Upper lobe of left lung (tissue), 6 donors: ENCODE measurements around the gene TACSTD2. TPM values are rescaled to one million over a fixed set of nuclear protein-coding genes. Genes with fewer than 3 reads are reported as not detected.

Experiments
- ATAC-seq, 2 donors: fragments of 200-7000 bp; cut with Tn5 transposase; one replicate each; pipeline ENCODE4 v1.9.1; 2022; ENCODE audit warnings: mild to moderate bottlenecking in 2 of 2, moderate library complexity in 2 of 2; ENCODE audit not compliant: low FRiP score in 2 of 2
- DNase-seq, 2 donors: peaks; one replicate each; pipeline ENCODE4 v3.0.0-alpha.2; 2019 to 2020
- H3K27ac ChIP-seq, 4 donors: fragments of 200-600 bp; sonication (generic); one replicate each; pipeline ENCODE4 v1.5.1; 2016 to 2019
- H3K27me3 ChIP-seq, 4 donors: fragments of 200-600 bp; sonication (generic); one replicate each; pipeline ENCODE4 v1.5.1; 2017 to 2019
- H3K36me3 ChIP-seq, 4 donors: fragments of 200-600 bp; sonication (generic); one replicate each; pipeline ENCODE4 v1.5.1; 2016 to 2019
- H3K4me1 ChIP-seq, 4 donors: fragments of 200-600 bp; sonication (generic); one replicate each; pipeline ENCODE4 v1.5.1; 2018 to 2019
- H3K4me3 ChIP-seq, 4 donors: fragments of 200-600 bp; sonication (generic); one replicate each; pipeline ENCODE4 v1.5.1; 2017 to 2019; ENCODE audit warnings: mild to moderate bottlenecking in 2 of 4, moderate library complexity in 1 of 4
- H3K9me3 ChIP-seq, 4 donors: fragments of 200-600 bp; sonication (generic); one replicate each; pipeline ENCODE4 v1.5.1; 2018 to 2019
- EP300 ChIP-seq, 4 donors: sonication (generic); formaldehyde crosslinking; IDR thresholded peaks; one replicate each; pipeline ENCODE4 v1.5.1; 2017; ENCODE audit warnings: antibody characterized with exemption in 4 of 4, control low read depth in 2 of 4
- POLR2A ChIP-seq, 4 donors: fragments of 450-650 bp; IDR thresholded peaks; one replicate each; pipeline ENCODE4 v1.5.1; 2016 to 2017; ENCODE audit warnings: antibody characterized with exemption in 4 of 4, mild to moderate bottlenecking in 2 of 4
- POLR2AphosphoS5 ChIP-seq, 2 donors: sonication (generic); formaldehyde crosslinking; IDR thresholded peaks; one replicate each; pipeline ENCODE4 v1.5.1; 2017; ENCODE audit warnings: antibody characterized with exemption in 2 of 2
- WGBS, 2 donors: methylation state at CpG; one replicate each; pipeline ENCODE4 v1.1.5; 2017 to 2018; 5-methylcytosine and 5-hydroxymethylcytosine counted together
- total RNA-seq, 6 donors: library from RNA; depleted of rRNA in 4 of 6; stranded (reverse); fragments of >200 nt in 4 of 6; gene quantifications; one replicate each; pipeline versions ENCODE4 v1.1.0 to v1.2.1, GENCODE V29; 2016 to 2021
- TF ChIP-seq, protein P1 (sequence below), 6 experiments: fragments of 450-650 bp in 4 of 6; fragments of 200-600 bp in 2 of 6; sonication (generic) in 2 of 6; IDR thresholded peaks; one replicate each; pipeline ENCODE4 v1.5.1; 2016 to 2019; ENCODE audit warnings: antibody characterized with exemption in 6 of 6
- donor health status: DM: no; HTN: no; CAD: no; lungs with moderate emphysema.
- donor health status: DM: no; HTN: yes; CAD: no; lungs with severe emphysema.

TACSTD2 gene
- total RNA-seq, 6 donors from 2014 or later = 41.9 to 387 (median 161) TPM

DNA sequence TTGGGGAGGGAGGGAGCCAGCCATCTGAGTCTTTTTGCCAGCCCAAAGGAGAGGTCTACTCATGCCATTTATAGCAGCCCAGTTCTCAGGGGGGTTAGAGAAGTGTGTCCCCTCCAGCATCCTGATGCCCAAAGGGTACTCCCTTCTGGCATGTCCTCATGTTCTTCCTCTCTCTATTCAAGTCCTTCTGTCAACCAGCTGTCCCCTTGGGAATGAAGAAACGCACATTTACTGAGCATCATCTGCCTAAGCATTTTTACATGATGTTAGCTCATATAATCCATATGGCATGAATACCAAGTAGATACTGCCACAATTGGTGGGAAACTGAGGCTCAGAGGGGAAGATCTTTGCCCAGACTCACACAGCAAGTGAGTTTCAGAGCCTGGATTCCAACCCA lies 14.8 kb upstream of the TACSTD2 start:
- WGBS, 2 donors = 70 to 80% methylated on average over 1 of the region's 1 CpG
- H3K27me3 ChIP-seq = no peaks in the 10 kb centered on the region
- H3K4me1 ChIP-seq = peaks cover 12 to 17% (median 13%) of the 10 kb centered on the region in 4 donors
- H3K4me3 ChIP-seq = no peak overlapping the region
- DNase-seq (no peak), ATAC-seq (no peak)
- H3K9me3 ChIP-seq = no peaks in the 10 kb centered on the region
- H3K36me3 ChIP-seq = no peaks in the 10 kb centered on the region
- TF ChIP-seq POLR2A (IDR thresholded peaks at IDR 0.05) = no peak
- TF ChIP-seq EP300 (IDR thresholded peaks at IDR 0.05) = no peak
- no peak for TF ChIP-seq POLR2AphosphoS5 (IDR thresholded peaks at IDR 0.05)
- TF ChIP-seq, protein P1, sequence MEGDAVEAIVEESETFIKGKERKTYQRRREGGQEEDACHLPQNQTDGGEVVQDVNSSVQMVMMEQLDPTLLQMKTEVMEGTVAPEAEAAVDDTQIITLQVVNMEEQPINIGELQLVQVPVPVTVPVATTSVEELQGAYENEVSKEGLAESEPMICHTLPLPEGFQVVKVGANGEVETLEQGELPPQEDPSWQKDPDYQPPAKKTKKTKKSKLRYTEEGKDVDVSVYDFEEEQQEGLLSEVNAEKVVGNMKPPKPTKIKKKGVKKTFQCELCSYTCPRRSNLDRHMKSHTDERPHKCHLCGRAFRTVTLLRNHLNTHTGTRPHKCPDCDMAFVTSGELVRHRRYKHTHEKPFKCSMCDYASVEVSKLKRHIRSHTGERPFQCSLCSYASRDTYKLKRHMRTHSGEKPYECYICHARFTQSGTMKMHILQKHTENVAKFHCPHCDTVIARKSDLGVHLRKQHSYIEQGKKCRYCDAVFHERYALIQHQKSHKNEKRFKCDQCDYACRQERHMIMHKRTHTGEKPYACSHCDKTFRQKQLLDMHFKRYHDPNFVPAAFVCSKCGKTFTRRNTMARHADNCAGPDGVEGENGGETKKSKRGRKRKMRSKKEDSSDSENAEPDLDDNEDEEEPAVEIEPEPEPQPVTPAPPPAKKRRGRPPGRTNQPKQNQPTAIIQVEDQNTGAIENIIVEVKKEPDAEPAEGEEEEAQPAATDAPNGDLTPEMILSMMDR (IDR thresholded peaks at IDR 0.05) = no peak
- peak overlapping the region; percentile 40 to 73 (median 54) for H3K27ac ChIP-seq

DNA sequence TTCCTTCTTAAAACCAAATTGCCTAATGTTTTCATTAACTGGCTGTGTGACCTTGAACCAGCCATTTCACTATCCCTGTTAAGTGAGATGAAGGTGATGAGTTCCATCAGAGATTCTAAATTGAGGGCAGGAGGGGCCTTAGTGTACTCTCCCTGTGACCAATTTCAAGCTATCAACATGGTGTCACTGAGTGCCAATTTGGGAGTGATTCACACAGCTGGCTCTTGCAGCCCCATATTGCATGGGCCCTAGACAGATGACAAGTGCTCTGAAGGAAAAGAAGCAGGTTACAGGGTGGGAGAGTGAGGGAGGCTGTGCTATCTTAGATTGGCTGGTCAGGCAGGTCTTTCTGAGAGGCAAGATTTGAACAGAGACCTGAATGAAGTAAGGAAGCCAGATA lies 13.0 kb upstream of the TACSTD2 start:
- Histone ChIP-seq H3K4me1 (peaks cover 16 to 27% (median 21%) of the 10 kb centered on the region in 4 donors), H3K36me3 (no peaks in the 10 kb centered on the region), H3K9me3 (no peaks in the 10 kb centered on the region), H3K27ac (no peak overlapping the region), H3K4me3 (no peak overlapping the region), H3K27me3 (no peaks in the 10 kb centered on the region)
- TF ChIP-seq EP300 (IDR thresholded peaks at IDR 0.05) = no peak
- TF ChIP-seq POLR2AphosphoS5 (IDR thresholded peaks at IDR 0.05) = no peak
- TF ChIP-seq, protein P1 (IDR thresholded peaks at IDR 0.05) = no peak
- no peak for TF ChIP-seq POLR2A (IDR thresholded peaks at IDR 0.05)
- no peak for DNase-seq
- ATAC-seq = no peak

DNA sequence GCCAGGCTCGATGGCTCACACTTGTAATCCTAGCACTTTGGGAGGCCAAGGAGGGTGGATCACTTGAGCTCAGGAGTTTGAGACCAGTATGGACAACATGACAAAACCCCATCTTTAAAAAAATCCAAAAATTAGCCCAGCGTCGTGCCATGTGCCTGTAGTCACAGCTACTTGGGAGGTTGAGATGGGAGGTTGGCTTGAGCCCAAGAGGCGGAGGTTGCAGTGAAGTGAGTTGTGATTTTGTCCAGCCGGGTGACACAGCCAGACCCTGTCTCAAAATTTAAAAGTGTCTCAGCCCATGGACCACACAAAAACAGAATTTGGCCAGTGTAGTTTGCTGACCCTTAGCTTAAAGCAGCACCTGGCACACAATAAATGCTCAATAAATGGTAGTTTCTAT lies 11.3 kb upstream of the TACSTD2 start:
- Histone ChIP-seq H3K4me3 (no peak overlapping the region), H3K27ac (no peak overlapping the region), H3K9me3 (no peaks in the 10 kb centered on the region), H3K36me3 (no peaks in the 10 kb centered on the region), H3K4me1 (peaks cover 31 to 43% (median 37%) of the 10 kb centered on the region in 4 donors), H3K27me3 (no peaks in the 10 kb centered on the region)
- TF ChIP-seq, protein P1 (IDR thresholded peaks at IDR 0.05) = no peak
- TF ChIP-seq POLR2A (IDR thresholded peaks at IDR 0.05) (no peak), POLR2AphosphoS5 (IDR thresholded peaks at IDR 0.05) (no peak), EP300 (IDR thresholded peaks at IDR 0.05) (no peak)
- DNase-seq (no peak), ATAC-seq (no peak)
- 64 to 88% methylated on average over 5 of the region's 5 CpGs for WGBS, 2 donors

DNA sequence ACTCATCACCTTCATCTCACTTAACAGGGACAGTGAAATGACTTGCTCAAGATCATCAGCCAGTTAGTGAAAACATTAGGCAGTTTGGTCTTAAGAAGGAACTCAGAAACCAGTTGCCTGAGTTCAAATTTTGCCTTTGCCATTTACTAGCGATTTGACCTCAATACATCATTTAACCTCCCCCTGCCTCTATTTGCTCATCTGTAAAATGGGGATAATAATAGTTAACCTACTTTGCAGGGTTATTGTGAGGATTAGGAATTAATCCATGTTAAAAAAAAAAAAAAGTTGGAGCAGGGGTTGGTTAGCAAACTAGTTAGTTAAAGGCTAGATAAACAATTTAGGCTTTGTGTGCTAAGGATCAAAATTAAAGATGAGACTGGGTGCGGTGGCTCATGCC lies 10.6 kb upstream of the TACSTD2 start:
- no peaks in the 10 kb centered on the region for H3K27me3 ChIP-seq
- no peaks in the 10 kb centered on the region for H3K9me3 ChIP-seq
- no peak for DNase-seq
- WGBS, 2 donors = 95 to 98% methylated on average over 2 of the region's 2 CpGs
- peaks cover 26 to 42% (median 36%) of the 10 kb centered on the region in 4 donors for H3K4me1 ChIP-seq
- no peak for ATAC-seq
- no peak overlapping the region for H3K4me3 ChIP-seq
- no peak overlapping the region for H3K27ac ChIP-seq
- no peak for TF ChIP-seq POLR2A (IDR thresholded peaks at IDR 0.05)
- no peak for TF ChIP-seq POLR2AphosphoS5 (IDR thresholded peaks at IDR 0.05)
- TF ChIP-seq EP300 (IDR thresholded peaks at IDR 0.05) = no peak
- TF ChIP-seq, protein P1 (IDR thresholded peaks at IDR 0.05) = no peak
- no peaks in the 10 kb centered on the region for H3K36me3 ChIP-seq

DNA sequence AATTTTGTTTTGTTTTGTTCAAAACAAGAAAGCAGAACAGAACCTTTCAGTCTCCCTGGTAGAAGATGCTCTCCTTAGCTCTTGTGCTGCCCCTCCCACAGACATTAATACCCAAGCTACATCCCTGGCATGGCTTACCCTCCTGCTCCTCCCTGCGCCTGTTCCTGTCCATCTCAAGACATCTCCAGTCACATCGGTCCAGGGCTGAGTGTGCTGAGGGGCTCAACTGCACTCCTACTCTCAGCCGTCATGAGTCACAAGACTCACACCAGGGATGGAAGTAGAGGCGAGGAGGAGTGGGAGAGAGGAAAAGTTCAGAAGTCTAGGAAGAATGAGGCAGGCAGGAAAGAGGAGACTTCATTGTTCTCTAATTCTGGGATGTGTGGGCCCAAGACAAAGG lies 9.2 kb upstream of the TACSTD2 start:
- no peaks in the 10 kb centered on the region for H3K27me3 ChIP-seq
- 91 to 93% methylated on average over 4 of the region's 4 CpGs for WGBS, 2 donors
- no peaks in the 10 kb centered on the region for H3K36me3 ChIP-seq
- H3K27ac ChIP-seq = peak overlapping the region in 3 of 4 donors; percentile 79 to 86 (median 85)
- no peak overlapping the region for H3K4me3 ChIP-seq
- DNase-seq (no peak), ATAC-seq (no peak)
- no peaks in the 10 kb centered on the region for H3K9me3 ChIP-seq
- H3K4me1 ChIP-seq = peaks cover 22 to 31% (median 27%) of the 10 kb centered on the region in 4 donors
- TF ChIP-seq EP300 (IDR thresholded peaks at IDR 0.05) = no peak
- no peak for TF ChIP-seq POLR2AphosphoS5 (IDR thresholded peaks at IDR 0.05)
- TF ChIP-seq, protein P1 (IDR thresholded peaks at IDR 0.05) = no peak
- no peak for TF ChIP-seq POLR2A (IDR thresholded peaks at IDR 0.05)
